Hematopoietic multipotent progenitor cell treated with erythropoietin and hydrocortisone succinate and interleukin-3 and kit ligand, for 4 days (in vitro differentiated cells): ENCODE data around the gene GRAPL.
"Not testable (repeated sequence)": the region's sequence is repeated elsewhere in the genome, so short reads cannot be mapped to it uniquely, and the experiment has no call there.

Experiments used
- DNase-seq: peaks from one replicate; pipeline ENCODE4 v3.0.0-alpha.2; 2015

The GRAPL gene

DNA sequence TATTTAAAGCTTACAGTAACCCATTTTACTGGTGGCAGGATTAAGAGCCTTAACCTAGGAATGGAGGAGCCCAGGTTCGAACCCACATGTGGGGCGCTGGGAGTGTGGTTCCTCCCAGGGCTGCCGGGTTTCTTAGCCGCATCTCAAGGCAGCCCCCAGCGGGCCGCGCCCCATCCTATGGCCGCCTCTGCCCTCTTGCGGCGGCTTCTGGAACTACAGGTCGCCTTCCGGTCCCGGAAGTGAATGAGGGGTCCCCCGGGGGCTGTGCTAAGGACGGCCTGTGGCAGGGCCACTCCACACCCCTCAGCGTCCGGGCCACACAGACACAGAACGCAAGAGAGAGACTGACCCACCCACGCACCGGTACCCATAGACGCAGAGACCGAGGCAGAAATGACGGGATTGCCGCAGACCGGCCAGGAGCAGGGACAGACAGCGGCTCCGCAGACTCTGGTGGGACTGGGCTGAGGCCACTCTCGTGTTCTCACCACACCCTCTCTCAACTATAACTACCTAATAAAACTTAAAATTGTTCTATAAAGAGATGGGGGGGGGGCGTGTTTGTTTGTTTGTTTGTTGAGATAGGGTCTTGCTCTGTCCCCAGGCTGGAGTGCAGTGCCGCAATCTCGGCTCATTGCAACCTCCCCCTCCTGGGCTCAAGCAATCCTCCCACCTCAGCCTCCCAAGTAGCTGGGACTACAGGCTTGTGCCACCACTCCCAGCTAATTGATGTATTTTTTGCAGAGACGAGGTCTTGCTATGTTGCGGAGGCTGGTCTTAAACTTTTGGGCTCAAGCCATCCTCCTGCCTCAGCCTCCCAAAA is 69.2 kb downstream of the GRAPL start:
- not testable (repeated sequence) for DNase-seq

DNA sequence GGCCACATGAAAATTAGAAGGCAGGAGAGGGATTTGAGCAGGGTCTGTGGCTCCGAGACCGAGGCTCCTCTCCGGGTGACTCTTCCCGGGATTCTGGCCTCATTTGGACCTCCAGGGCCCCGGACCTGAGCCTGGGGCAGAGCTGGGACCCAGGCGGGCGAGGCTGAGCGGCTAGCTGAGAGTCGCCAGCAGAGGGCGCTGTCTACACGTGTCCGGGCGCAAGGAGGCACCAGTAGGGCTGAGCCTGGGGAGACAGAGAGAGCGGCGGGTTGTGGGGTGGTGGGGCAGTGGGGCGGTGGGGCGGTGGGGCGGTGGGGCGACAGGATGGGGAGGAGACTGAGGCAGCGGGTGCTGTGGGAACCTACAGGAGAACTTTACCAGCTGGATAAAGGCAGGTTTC is 75.1 kb downstream of the GRAPL start:
- not testable (repeated sequence) for DNase-seq

DNA sequence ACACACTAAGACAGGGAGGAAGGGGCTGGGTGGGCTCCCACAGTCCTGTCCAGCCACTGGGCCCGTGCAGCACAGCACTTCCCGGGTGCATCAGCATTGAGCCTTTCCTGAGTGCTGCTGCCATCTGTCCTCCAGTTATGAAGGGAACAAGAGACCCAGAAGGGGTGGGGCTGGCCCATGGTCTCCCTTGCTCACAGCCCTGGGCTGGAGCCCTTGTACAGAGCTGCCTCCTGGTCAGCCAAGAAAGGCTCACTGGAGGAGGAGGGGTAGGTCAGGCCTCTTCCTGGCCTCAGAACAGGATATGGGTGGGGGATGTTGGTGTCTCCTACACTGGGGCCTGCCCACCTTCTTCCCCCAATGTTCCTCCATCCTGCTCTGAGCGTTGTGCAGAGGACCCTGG is 76.0 kb downstream of the GRAPL start:
- not testable (repeated sequence) for DNase-seq
